ENCODE results near the gene C2CD4C.
"Not testable (repeated sequence)": the region's sequence is repeated elsewhere in the genome, so short reads cannot be mapped to it uniquely, and the experiment has no call there.

The C2CD4C gene

GRCh38 chr19:408902-409515, at the start of gene C2CD4C:
Gene C2CD4C (minus strand): TSS chr19:409147. CDS start chr19:408361, 786 bp downstream.
- no peak for DNase-seq (ENCODE audit: low read depth, low spot score)

GRCh38 chr19:458091-459042, 49.4 kb upstream of the C2CD4C start:
- DNase-seq (ENCODE audit: low read depth, low spot score), result no peak

- no peak for DNase-seq (ENCODE audit: low read depth, low spot score)
These were observed 48.7 kb upstream of the C2CD4C start for GRCh38 chr19:457636-458035.

- no peak for DNase-seq (ENCODE audit: low read depth, low spot score)
These were observed 47.7 kb upstream of the C2CD4C start for GRCh38 chr19:456547-457110.

- no peak for DNase-seq (ENCODE audit: low read depth, low spot score)
These were observed 47.1 kb upstream of the C2CD4C start for GRCh38 chr19:455851-456546.

- no peak for DNase-seq (ENCODE audit: low read depth, low spot score)
These were observed 46.2 kb upstream of the C2CD4C start for GRCh38 chr19:455031-455705.

GRCh38 chr19:453606-454005, 44.7 kb upstream of the C2CD4C start:
- no peak for DNase-seq (ENCODE audit: low read depth, low spot score)

- DNase-seq (ENCODE audit: low read depth, low spot score), result no peak
These were observed 43.9 kb upstream of the C2CD4C start for GRCh38 chr19:452829-453228.

- not testable (repeated sequence) for DNase-seq (ENCODE audit: low read depth, low spot score)
These were observed 42.0 kb upstream of the C2CD4C start for GRCh38 chr19:450912-451481.

GRCh38 chr19:449916-450315, 41.0 kb upstream of the C2CD4C start:
- DNase-seq (ENCODE audit: low read depth, low spot score), result no peak

- DNase-seq (ENCODE audit: low read depth, low spot score), result no peak
These were observed 39.0 kb upstream of the C2CD4C start for GRCh38 chr19:447816-448560.

- DNase-seq (ENCODE audit: low read depth, low spot score), result no peak
These were observed 38.1 kb upstream of the C2CD4C start for GRCh38 chr19:447064-447426.

- no peak for DNase-seq (ENCODE audit: low read depth, low spot score)
These were observed 35.8 kb upstream of the C2CD4C start for GRCh38 chr19:444677-445210.

- no peak for DNase-seq (ENCODE audit: low read depth, low spot score)
These were observed 34.1 kb upstream of the C2CD4C start for GRCh38 chr19:443005-443404.

GRCh38 chr19:442085-442484, 33.1 kb upstream of the C2CD4C start:
- no peak for DNase-seq (ENCODE audit: low read depth, low spot score)

GRCh38 chr19:441213-441836, 32.4 kb upstream of the C2CD4C start:
- no peak for DNase-seq (ENCODE audit: low read depth, low spot score)

GRCh38 chr19:440391-441212, 31.7 kb upstream of the C2CD4C start:
- DNase-seq (ENCODE audit: low read depth, low spot score), result no peak

GRCh38 chr19:439167-439900, 30.4 kb upstream of the C2CD4C start:
- DNase-seq (ENCODE audit: low read depth, low spot score), result no peak
